ENCODE results near the gene CHAF1B.
"Not testable (repeated sequence)": the region's sequence is repeated elsewhere in the genome, so short reads cannot be mapped to it uniquely, and the experiment has no call there.

CHAF1B gene

DNA sequence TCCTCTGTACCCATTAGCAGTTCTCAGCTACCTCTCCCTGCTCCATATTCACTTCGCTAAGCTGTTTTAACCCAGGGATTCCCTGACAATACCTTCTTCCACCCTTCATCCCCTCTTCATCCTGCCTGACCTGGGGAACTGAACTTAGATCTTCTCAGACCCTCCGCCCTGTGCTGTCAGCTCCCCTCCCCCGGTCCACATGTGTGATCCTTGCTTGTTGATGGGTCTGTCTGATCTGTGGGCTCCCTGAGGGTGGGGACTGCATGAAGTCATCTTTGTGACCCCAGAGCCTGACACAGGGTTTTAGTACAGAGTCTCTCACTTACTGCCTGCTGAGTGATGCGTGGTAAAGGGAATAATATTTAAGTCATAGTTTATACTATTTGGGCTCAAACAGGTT is 11.8 kb downstream of the CHAF1B start:
- Histone ChIP-seq H3K27me3 (ENCODE audit: control insufficient read depth, low read length) (no peaks in the 10 kb centered on the region), H3K9me3 (ENCODE audit: control insufficient read depth, insufficient read depth, low read length) (no peaks in the 10 kb centered on the region), H3K9me2 (replicated peaks; ENCODE audit: control insufficient read depth, low read length) (no peaks in the 10 kb centered on the region), H3K27ac (ENCODE audit: low read depth, low read length) (no peak overlapping the region), H3F3A (ENCODE audit: control insufficient read depth, insufficient read depth) (no peaks in the 10 kb centered on the region), H3K4me2 (ENCODE audit: low read length) (no peak overlapping the region), H3K4me1 (ENCODE audit: control insufficient read depth, low read length) (no peaks in the 10 kb centered on the region), H3K79me2 (ENCODE audit: control insufficient read depth, low read length) (no peaks in the 10 kb centered on the region), H4K20me1 (ENCODE audit: control insufficient read depth, insufficient read depth, low read depth, low read length) (no peaks in the 10 kb centered on the region), H3K36me3 (ENCODE audit: control insufficient read depth, low read length) (peaks cover 41% of the 10 kb centered on the region), H3K4me3 (ENCODE audit: low read length) (no peak overlapping the region)
- TF ChIP-seq, protein P1, sequence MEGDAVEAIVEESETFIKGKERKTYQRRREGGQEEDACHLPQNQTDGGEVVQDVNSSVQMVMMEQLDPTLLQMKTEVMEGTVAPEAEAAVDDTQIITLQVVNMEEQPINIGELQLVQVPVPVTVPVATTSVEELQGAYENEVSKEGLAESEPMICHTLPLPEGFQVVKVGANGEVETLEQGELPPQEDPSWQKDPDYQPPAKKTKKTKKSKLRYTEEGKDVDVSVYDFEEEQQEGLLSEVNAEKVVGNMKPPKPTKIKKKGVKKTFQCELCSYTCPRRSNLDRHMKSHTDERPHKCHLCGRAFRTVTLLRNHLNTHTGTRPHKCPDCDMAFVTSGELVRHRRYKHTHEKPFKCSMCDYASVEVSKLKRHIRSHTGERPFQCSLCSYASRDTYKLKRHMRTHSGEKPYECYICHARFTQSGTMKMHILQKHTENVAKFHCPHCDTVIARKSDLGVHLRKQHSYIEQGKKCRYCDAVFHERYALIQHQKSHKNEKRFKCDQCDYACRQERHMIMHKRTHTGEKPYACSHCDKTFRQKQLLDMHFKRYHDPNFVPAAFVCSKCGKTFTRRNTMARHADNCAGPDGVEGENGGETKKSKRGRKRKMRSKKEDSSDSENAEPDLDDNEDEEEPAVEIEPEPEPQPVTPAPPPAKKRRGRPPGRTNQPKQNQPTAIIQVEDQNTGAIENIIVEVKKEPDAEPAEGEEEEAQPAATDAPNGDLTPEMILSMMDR (IDR thresholded peaks at IDR 0.05; ENCODE audit: low read depth, low read length, poor library complexity, severe bottlenecking), result no peak
- TF ChIP-seq EZH2phosphoT487 (IDR thresholded peaks at IDR 0.05; ENCODE audit: borderline replicate concordance, low read length), result no peak

DNA sequence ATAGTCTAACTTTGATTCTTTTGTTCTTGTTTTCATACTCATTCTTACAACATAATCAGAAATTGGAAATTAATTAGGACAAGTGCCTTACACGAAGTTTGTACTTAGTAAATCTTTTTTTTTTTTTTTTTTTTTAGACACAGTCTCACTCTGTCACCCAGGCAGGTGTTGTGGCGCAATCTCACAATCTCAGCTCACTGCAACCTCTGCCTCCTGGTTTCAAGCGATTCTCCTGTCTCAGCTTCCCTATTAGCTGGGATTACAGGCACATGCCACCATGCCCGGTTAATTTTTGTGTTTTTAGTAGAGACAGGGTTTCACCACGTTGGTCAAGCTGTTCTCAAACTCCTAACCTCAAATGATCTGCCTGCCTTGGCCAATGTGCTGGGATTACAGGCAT is 12.4 kb downstream of the CHAF1B start:
- Histone ChIP-seq H3K36me3 (ENCODE audit: control insufficient read depth, low read length) (peaks cover 46% of the 10 kb centered on the region), H3K27me3 (ENCODE audit: control insufficient read depth, low read length) (no peaks in the 10 kb centered on the region), H3K4me1 (ENCODE audit: control insufficient read depth, low read length) (no peaks in the 10 kb centered on the region), H3K4me2 (ENCODE audit: low read length) (no peak overlapping the region), H3K27ac (ENCODE audit: low read depth, low read length) (no peak overlapping the region), H3K9me3 (ENCODE audit: control insufficient read depth, insufficient read depth, low read length) (no peaks in the 10 kb centered on the region), H3K79me2 (ENCODE audit: control insufficient read depth, low read length) (no peaks in the 10 kb centered on the region), H3F3A (ENCODE audit: control insufficient read depth, insufficient read depth) (no peaks in the 10 kb centered on the region), H3K4me3 (ENCODE audit: low read length) (no peak overlapping the region), H3K9me2 (replicated peaks; ENCODE audit: control insufficient read depth, low read length) (no peaks in the 10 kb centered on the region), H4K20me1 (ENCODE audit: control insufficient read depth, insufficient read depth, low read depth, low read length) (no peaks in the 10 kb centered on the region)
- TF ChIP-seq EZH2phosphoT487 (IDR thresholded peaks at IDR 0.05; ENCODE audit: borderline replicate concordance, low read length), result no peak
- TF ChIP-seq, protein P1 (IDR thresholded peaks at IDR 0.05; ENCODE audit: low read depth, low read length, poor library complexity, severe bottlenecking), result no peak

DNA sequence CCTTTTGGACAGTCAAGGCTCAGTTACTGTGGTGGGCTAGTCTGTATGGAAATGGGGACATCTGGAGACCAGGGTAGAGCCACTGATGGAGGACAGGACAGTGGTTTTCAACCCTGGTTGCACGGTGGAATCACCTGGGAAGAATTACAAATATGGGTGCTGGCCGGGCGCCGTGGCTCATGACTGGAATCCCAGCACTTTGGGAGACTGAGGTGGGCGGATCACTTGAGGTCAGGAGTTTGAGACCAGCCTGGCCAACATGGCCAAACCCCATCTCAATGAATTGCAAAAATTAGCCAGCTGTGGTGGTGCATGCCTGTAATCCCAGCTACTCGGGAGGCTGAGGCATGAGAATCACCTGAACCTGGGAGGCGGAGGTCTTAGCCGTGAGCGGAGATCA is 14.5 kb downstream of the CHAF1B start:
- H3K4me3 ChIP-seq (ENCODE audit: low read length); H3K27me3 ChIP-seq (ENCODE audit: control insufficient read depth, low read length); H3K9me2 ChIP-seq (replicated peaks; ENCODE audit: control insufficient read depth, low read length); H3K4me1 ChIP-seq (ENCODE audit: control insufficient read depth, low read length); H3F3A ChIP-seq (ENCODE audit: control insufficient read depth, insufficient read depth); H3K79me2 ChIP-seq (ENCODE audit: control insufficient read depth, low read length); H3K9me3 ChIP-seq (ENCODE audit: control insufficient read depth, insufficient read depth, low read length); H3K27ac ChIP-seq (ENCODE audit: low read depth, low read length); H3K4me2 ChIP-seq (ENCODE audit: low read length); H4K20me1 ChIP-seq (ENCODE audit: control insufficient read depth, insufficient read depth, low read depth, low read length): not testable (repeated sequence)
- H3K36me3 ChIP-seq (ENCODE audit: control insufficient read depth, low read length), result peaks cover 52% of the 10 kb centered on the region

DNA sequence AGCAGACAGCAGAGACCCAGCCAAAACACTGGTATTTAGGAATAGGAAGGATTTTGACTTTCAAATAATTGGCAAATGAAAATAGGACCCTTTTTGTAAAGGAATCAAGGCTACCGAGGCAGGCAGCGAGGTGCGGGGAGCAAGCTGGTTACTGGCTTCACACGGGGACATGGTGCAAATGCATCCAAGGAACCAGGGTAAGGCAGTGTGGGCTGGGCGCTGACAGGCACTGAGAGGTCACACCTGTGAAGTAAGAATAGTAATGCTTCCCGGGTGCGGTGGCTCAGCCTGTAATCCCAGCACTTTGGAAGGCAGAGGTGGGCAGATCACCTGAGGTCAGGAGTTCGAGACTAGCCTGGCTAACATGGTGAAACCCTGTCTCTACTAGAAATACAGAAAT is 15.5 kb downstream of the CHAF1B start:
- Histone ChIP-seq H3K36me3 (ENCODE audit: control insufficient read depth, low read length) (peaks cover 47% of the 10 kb centered on the region), H3K4me1 (ENCODE audit: control insufficient read depth, low read length) (no peaks in the 10 kb centered on the region)
- no peak for TF ChIP-seq EZH2phosphoT487 (IDR thresholded peaks at IDR 0.05; ENCODE audit: borderline replicate concordance, low read length)
- TF ChIP-seq, protein P1 (IDR thresholded peaks at IDR 0.05; ENCODE audit: low read depth, low read length, poor library complexity, severe bottlenecking), result no peak

More for the DNA sequence above, 15.5 kb downstream of the CHAF1B start:
- H4K20me1 ChIP-seq (ENCODE audit: control insufficient read depth, insufficient read depth, low read depth, low read length), result no peaks in the 10 kb centered on the region
- H3F3A ChIP-seq (ENCODE audit: control insufficient read depth, insufficient read depth), result no peaks in the 10 kb centered on the region
- no peaks in the 10 kb centered on the region for H3K79me2 ChIP-seq (ENCODE audit: control insufficient read depth, low read length)
- no peaks in the 10 kb centered on the region for H3K9me3 ChIP-seq (ENCODE audit: control insufficient read depth, insufficient read depth, low read length)
- H3K9me2 ChIP-seq (replicated peaks; ENCODE audit: control insufficient read depth, low read length), result no peaks in the 10 kb centered on the region
- no peak overlapping the region for H3K4me3 ChIP-seq (ENCODE audit: low read length)
- H3K27me3 ChIP-seq (ENCODE audit: control insufficient read depth, low read length), result no peaks in the 10 kb centered on the region
- no peak overlapping the region for H3K27ac ChIP-seq (ENCODE audit: low read depth, low read length)
- H3K4me2 ChIP-seq (ENCODE audit: low read length), result no peak overlapping the region

All from DOHH2 (cell line).